B cell (primary cell): ENCODE data around the gene TRIM27. TPM values are rescaled to one million over a fixed set of nuclear protein-coding genes. Genes with fewer than 3 reads are reported as not detected.

ENCODE experiments used
- ATAC-seq: fragments of 200-7000 bp; cut with Tn5 transposase; one replicate; pipeline ENCODE4 v1.10.0; 2021; ENCODE audit warnings: low read depth, mild to moderate bottlenecking, moderate number of reproducible peaks, moderate library complexity
- CTCF ChIA-PET: fragments of 350-600 bp; sonication (Branson Sonifier 250); formaldehyde crosslinking; loops from one replicate; lab custom pipeline; 2021; ENCODE audit warnings: antibody characterized with exemption, inconsistent platforms; lab: Charles Lee
- POLR2A ChIA-PET: fragments of 350-600 bp; sonication (Branson Sonifier 250); formaldehyde crosslinking; loops from one replicate; lab custom pipeline; 2021; ENCODE audit warnings: antibody characterized with exemption; lab: Charles Lee
- DNase-seq: peaks from one replicate; pipeline ENCODE4 v3.0.0; 2013
- H2AFZ ChIP-seq: 2 replicates; pipeline ENCODE4 v1.6.1; 2012; ENCODE audit warnings: mild to moderate bottlenecking, low read depth, low read length; ENCODE audit not compliant: insufficient read depth, poor library complexity, severe bottlenecking
- H3K27ac ChIP-seq, 2 donors: 1 replicate in 1 of 2; 2 replicates in 1 of 2; pipeline ENCODE4 v1.5.1; 2012 to 2013; ENCODE audit warnings: low read length in 2 of 2, mild to moderate bottlenecking in 2 of 2, moderate library complexity in 1 of 2
- H3K27me3 ChIP-seq, 4 experiments: fragments of 200-600 bp in 1 of 4; sonication (generic) in 1 of 4; replicated peaks in 1 of 4; 1 replicate in 2 of 4; 2 replicates in 2 of 4; pipeline versions ENCODE4 v1.6.1 to v1.7.0; 2013 to 2016; ENCODE audit warnings: low read length in 3 of 4, mild to moderate bottlenecking in 2 of 4, mixed read lengths in 1 of 4, moderate library complexity in 1 of 4; ENCODE audit not compliant: insufficient read depth in 4 of 4, control insufficient read depth in 3 of 4; ENCODE audit errors: control extremely low read depth in 1 of 4
- H3K36me3 ChIP-seq, 2 experiments: replicated peaks in 1 of 2; 1 replicate in 1 of 2; 2 replicates in 1 of 2; pipeline versions ENCODE4 v1.6.1 to v1.7.1; 2013; ENCODE audit warnings: low read length in 1 of 2; ENCODE audit not compliant: insufficient read depth in 2 of 2, control insufficient read depth in 1 of 2; ENCODE audit errors: control extremely low read depth in 1 of 2, extremely low read depth in 1 of 2
- H3K4me1 ChIP-seq, 2 donors: fragments of 200-600 bp in 1 of 2; sonication (generic) in 1 of 2; 1 replicate in 1 of 2; 2 replicates in 1 of 2; pipeline versions ENCODE4 v1.5.1 to v1.6.1; 2013 to 2017; ENCODE audit warnings: low read length in 2 of 2; ENCODE audit not compliant: control insufficient read depth in 2 of 2, insufficient read depth in 2 of 2
- H3K4me2 ChIP-seq: replicated peaks from 2 replicates; pipeline ENCODE3; 2012; ENCODE audit warnings: mild to moderate bottlenecking, low read depth, low read length; ENCODE audit not compliant: poor library complexity, severe bottlenecking
- H3K4me3 ChIP-seq, 5 experiments: fragments of 200-600 bp in 1 of 5; sonication (generic) in 1 of 5; 1 replicate in 3 of 5; 2 replicates in 2 of 5; pipeline versions ENCODE4 v1.5.1 to v1.7.0; 2011 to 2016; ENCODE audit warnings: low read length in 4 of 5, mild to moderate bottlenecking in 4 of 5, low read depth in 2 of 5, control low read depth in 1 of 5, moderate library complexity in 1 of 5; ENCODE audit not compliant: insufficient read depth in 1 of 5; ENCODE audit errors: control extremely low read depth in 1 of 5, extremely low read depth in 1 of 5
- H3K79me2 ChIP-seq: fragments of 200-600 bp; sonication (generic); one replicate; pipeline ENCODE4 v1.6.0; 2016; ENCODE audit warnings: low read length; ENCODE audit not compliant: control insufficient read depth, insufficient read depth
- H3K9ac ChIP-seq: fragments of 200-600 bp; sonication (generic); 2 replicates; pipeline ENCODE4 v1.6.1; 2017; ENCODE audit warnings: mild to moderate bottlenecking, low read length, moderate library complexity
- H3K9me3 ChIP-seq, 3 donors: one replicate each; pipeline versions ENCODE4 v1.6.1 to v1.7.1; 2013; ENCODE audit warnings: low read length in 2 of 3; ENCODE audit not compliant: control insufficient read depth in 2 of 3, insufficient read depth in 1 of 3; ENCODE audit errors: control extremely low read depth in 1 of 3
- H4K20me1 ChIP-seq: 2 replicates; pipeline ENCODE4 v1.6.0; 2012; ENCODE audit warnings: mild to moderate bottlenecking, low read length; ENCODE audit not compliant: insufficient read depth, control insufficient read depth, poor library complexity, severe bottlenecking
- H3K27ac Mint-ChIP-seq: one replicate; pipeline ENCODE4 v1.8.0; 2021; ENCODE audit warnings: mixed read lengths
- H3K27me3 Mint-ChIP-seq: one replicate; pipeline ENCODE4 v1.8.0; 2021; ENCODE audit warnings: mixed read lengths
- H3K4me1 Mint-ChIP-seq: one replicate; pipeline ENCODE4 v1.8.0; 2021; ENCODE audit warnings: mixed read lengths
- H3K4me3 Mint-ChIP-seq: one replicate; pipeline ENCODE4 v1.8.0; 2021; ENCODE audit warnings: mixed read lengths
- H3K9me3 Mint-ChIP-seq: one replicate; pipeline ENCODE4 v1.8.0; 2022; ENCODE audit warnings: mixed read lengths; ENCODE audit not compliant: insufficient read depth
- CTCF ChIP-seq: fragments of 200-600 bp; IDR thresholded peaks from one replicate; pipeline ENCODE4 v1.8.0; 2022; ENCODE audit warnings: antibody characterized with exemption, mild to moderate bottlenecking
- EZH2 ChIP-seq: IDR thresholded peaks from 2 replicates; pipeline ENCODE4 v1.6.1; 2012; ENCODE audit warnings: borderline replicate concordance, low read depth, mild to moderate bottlenecking, moderate library complexity, low read length; ENCODE audit not compliant: insufficient read depth, poor library complexity, severe bottlenecking
- WGBS: methylation state at CpG from one replicate; pipeline ENCODE4 v1.1.5; 2013; ENCODE audit warnings: missing lambda C conversion rate; ENCODE audit not compliant: insufficient coverage; 5-methylcytosine and 5-hydroxymethylcytosine counted together
- intact Hi-C: fragments of 100-400 bp; cut with micrococcal nuclease; formaldehyde crosslinking; loops from one replicate; pipeline ENCODE4 v1.10.0; 2022
- polyA plus RNA-seq: library from polyadenylated mRNA; depleted of rRNA; stranded (reverse); fragments of >200 nt; gene quantifications from 2 replicates; pipeline ENCODE4 v1.2.3, GENCODE V29; 2012
- total RNA-seq, 2 donors: library from RNA; stranded (reverse); fragments of 120-200 nt in 1 of 2; gene quantifications; 1 replicate in 1 of 2; 2 replicates in 1 of 2; pipeline versions ENCODE4 v1.2.3 to v1.2.4, GENCODE V29; 2013 to 2022

Gene TRIM27
- total and polyA plus RNA-seq, 2 donors (not counting 1 experiment from before 2014, with no cell fraction given): 48.3 to 70.0 TPM

GRCh38 chr6:28880894-28881780 is 42.6 kb downstream of the TRIM27 start:
- TF ChIP-seq CTCF (no peak), EZH2 (no peak)
- Histone ChIP-seq H3K4me1 (peaks cover 19 to 22% of the 10 kb centered on the region in 2 donors), H4K20me1 (no peaks in the 10 kb centered on the region), H3K4me3 (peak overlapping the region; percentile 25 to 51 (median 49)), H3K36me3 (no peaks in the 10 kb centered on the region), H3K9me3 (peaks cover 0 to 21% (median 4%) of the 10 kb centered on the region in 3 donors), H3K79me2 (no peaks in the 10 kb centered on the region), H3K27ac (no peak overlapping the region), H3K27me3 (peaks cover 0 to 46% (median 36%) of the 10 kb centered on the region in 4 experiments), H3K9ac (peak overlapping the region; percentile 54), H3K4me2 (peak overlapping the region; percentile 68), H2AFZ (peak overlapping the region; percentile 47)
- no peak for ATAC-seq
- ChIA-PET CTCF (interaction anchor here (0.9 kb wide), 1 partner anchor 39 kb away, joined by 3 read pairs; no protein-coding TSS in a partner anchor), POLR2A (interaction anchor here (1.3 kb wide), 1 partner anchor 15 kb away, joined by 3 read pairs; no protein-coding TSS in a partner anchor)
- Mint-ChIP-seq H3K4me1 (peaks cover 27% of the 10 kb centered on the region), H3K4me3 (peak overlapping the region; percentile 87), H3K27me3 (peaks cover 57% of the 10 kb centered on the region), H3K9me3 (peaks cover 4% of the 10 kb centered on the region), H3K27ac (peak overlapping the region; percentile 90)
- DNase-seq: peak; percentile 74
- intact Hi-C loops: loop anchor here (1.0 kb wide), 1 partner anchor 15 kb away; no protein-coding TSS in a partner anchor
- WGBS: 10% methylated on average over 19 of the region's 28 CpGs

DNA sequence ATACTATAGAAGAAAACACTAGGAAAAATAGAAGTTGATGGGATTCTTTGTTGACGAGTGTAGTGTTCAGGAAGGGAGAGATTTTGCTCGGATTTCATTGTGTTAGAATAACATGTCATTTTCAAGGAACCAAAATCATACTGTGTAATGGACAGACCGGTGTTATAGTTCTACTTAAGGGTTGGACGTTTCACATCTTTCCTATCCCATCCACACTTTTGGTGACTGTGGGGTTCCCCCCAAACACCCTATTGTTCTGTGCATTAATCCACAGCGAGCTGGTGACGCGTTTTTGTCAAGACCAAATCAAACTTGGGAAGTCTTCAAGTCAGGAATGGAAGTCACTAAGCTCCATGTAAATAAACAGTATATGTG is 43.3 kb downstream of the TRIM27 start:
- Histone ChIP-seq H3K9ac (peak overlapping the region; percentile 54), H3K4me2 (peak overlapping the region; percentile 68), H2AFZ (peak overlapping the region; percentile 47), H3K9me3 (peaks cover 0 to 17% (median 4%) of the 10 kb centered on the region in 3 donors), H3K4me3 (peak overlapping the region; percentile 25 to 51 (median 49)), H3K4me1 (peaks cover 19 to 22% of the 10 kb centered on the region in 2 donors), H4K20me1 (no peaks in the 10 kb centered on the region), H3K27ac (no peak overlapping the region), H3K79me2 (no peaks in the 10 kb centered on the region), H3K36me3 (no peaks in the 10 kb centered on the region), H3K27me3 (peaks cover 0 to 42% (median 37%) of the 10 kb centered on the region in 4 experiments)
- Mint-ChIP-seq H3K4me1 (peaks cover 27% of the 10 kb centered on the region), H3K4me3 (peak overlapping the region; percentile 87), H3K9me3 (peaks cover 3% of the 10 kb centered on the region), H3K27ac (no peak overlapping the region), H3K27me3 (peaks cover 59% of the 10 kb centered on the region)
- no peak for TF ChIP-seq CTCF
- TF ChIP-seq EZH2: no peak
- ChIA-PET POLR2A (interaction anchor here (1.3 kb wide), 1 partner anchor 15 kb away, joined by 3 read pairs; no protein-coding TSS in a partner anchor), CTCF (interaction anchor here (0.9 kb wide), 1 partner anchor 38 kb away, joined by 3 read pairs; no protein-coding TSS in a partner anchor)
- DNase-seq: no peak
- ATAC-seq: no peak
- intact Hi-C loops: no loop called here
- no CpG with 5 or more reads among the region's 7 CpGs for WGBS
